Medulla oblongata (tissue), 1 donor: ENCODE measurements around the gene SDK2.
A peak's percentile ranks its signal among the peaks of the same experiment; 100 is the strongest.
"Not testable (repeated sequence)": the region's sequence is repeated elsewhere in the genome, so short reads cannot be mapped to it uniquely, and the experiment has no call there.

ENCODE experiments used
- DNase-seq: peaks from one replicate; pipeline ENCODE4 v3.0.0-alpha.2; 2015; ENCODE audit errors: extremely low spot score

SDK2 gene

DNA sequence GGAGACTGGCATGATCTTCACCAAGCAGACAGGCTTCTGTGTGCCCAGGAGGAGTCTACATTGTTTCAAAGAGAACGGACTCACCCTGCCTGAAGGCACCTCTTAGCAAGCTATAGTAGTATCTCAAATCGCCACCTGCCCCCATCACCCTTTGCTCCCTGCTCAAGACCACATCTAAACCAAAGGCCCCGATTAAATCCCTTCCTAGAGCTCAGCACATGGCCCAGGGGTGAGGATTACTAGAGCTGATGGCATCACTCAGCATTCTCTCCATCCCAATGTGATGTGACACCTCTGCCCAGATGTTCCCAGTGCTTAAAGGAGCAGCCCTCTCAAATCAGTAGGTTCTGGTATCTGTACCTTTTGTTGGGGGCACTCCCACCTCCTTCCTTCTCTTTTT lies 324.5 kb downstream of the SDK2 start:
- DNase-seq: no peak

GRCh38 chr17:73318836-73319235 lies 325.4 kb downstream of the SDK2 start:
- no peak for DNase-seq

DNA sequence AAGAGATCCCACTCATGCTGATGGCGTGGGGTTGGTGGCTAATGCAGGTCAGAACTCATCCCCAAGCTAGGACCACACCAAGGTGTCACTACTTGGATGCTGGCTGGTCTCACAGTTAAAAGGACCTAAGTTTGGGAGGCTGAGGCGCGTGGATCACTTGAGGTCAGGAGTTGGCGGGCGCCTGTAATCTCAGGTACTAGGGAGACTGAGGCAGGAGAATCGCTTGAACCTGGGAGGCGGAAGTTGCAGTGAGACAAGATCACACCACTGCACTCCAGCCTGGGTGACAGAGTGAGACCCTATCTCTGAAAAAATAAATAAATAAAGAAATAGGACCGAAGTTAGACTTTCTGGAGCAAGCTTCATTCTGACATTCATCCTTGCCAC lies 325.8 kb downstream of the SDK2 start:
- DNase-seq: no peak

DNA sequence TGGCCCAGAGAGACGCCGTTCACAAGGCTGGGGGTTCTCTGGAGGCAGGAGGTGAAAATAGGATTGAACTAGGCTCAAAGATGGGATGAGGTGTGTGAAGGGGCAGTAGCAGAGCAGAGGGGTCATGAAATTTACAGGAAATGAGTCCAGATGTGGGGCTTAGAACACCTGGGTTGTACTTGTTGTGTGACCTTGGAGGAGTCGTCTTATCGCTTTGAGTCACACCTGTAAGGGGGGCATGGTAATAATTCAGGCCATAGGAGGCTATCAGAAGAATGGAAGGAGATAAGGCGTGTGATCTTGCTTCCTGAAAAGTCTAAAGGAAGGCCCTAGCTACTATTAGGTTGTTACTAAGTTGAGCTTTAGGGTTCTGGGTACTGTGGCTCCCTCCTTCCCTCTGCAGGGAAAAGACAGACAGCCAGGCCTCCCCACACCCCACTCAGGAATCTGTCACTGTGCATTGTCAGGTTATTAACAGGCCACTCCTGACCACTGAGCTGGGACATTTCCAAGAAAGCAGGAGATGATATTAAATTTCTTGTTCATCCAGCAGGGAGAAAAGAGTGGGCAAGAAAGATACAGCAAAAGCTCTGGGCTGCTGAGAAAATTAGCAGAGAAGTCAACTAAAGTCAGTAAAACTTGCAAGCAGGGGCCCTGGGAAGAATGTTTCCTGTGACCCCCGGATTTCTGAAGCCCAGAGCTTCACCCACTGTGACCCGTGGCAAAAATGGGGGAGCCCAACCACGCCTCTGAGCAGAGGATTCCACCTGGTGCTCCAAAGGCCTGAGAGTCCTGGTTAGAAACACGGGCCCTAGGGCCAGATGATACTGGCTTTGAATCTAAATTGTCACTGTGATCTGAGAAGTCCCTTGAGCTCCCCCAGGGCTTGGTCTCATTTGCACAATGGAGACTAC lies 326.5 kb downstream of the SDK2 start:
- DNase-seq: no peak

DNA sequence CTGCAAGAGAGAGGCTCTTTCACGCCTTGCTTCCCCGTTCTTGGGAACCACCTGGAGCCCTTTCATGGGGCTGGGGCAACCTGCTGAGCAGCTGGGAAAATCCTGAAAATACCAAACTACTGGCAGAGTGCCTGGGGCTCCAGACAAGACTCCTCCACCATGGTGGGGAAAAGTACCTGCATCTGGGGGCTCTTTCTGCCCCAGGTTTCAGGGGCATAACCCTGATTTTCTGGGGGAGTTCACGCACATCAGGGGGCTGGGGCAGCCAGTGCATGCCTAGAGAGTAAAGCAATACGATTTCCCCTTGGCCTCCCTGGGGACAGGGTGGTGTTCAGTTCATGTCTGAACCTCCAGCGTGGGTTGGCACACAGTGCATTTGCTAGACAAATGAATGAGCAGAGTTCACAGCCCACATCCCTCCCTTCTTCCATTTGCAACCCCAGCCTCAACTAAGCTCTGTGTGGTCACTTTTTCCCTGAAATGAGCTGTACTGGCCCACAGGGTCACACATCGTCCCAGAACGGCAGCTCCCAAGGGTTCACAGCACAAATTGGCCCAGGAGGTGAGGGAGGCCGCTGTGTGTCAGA lies 327.2 kb downstream of the SDK2 start:
- no peak for DNase-seq

DNA sequence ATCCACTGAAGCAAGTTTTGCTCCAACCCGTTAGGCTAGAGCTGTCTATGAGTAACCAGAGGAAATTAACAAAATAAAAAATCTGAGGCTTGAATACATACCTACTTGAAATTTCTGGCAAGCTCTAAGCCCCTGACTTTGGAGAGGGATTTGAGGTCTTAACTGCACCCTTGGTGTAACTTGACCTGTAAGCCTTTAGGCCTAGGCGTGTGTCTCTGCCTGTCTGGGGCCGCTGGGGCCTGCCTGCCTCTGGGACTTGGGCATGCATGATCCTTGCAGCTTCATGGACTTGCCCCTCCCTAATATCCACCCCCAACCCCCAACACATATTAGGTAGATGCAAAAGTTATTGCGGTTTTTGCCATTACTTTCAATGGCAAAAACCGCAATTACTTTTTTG lies 328.8 kb downstream of the SDK2 start:
- no peak for DNase-seq

DNA sequence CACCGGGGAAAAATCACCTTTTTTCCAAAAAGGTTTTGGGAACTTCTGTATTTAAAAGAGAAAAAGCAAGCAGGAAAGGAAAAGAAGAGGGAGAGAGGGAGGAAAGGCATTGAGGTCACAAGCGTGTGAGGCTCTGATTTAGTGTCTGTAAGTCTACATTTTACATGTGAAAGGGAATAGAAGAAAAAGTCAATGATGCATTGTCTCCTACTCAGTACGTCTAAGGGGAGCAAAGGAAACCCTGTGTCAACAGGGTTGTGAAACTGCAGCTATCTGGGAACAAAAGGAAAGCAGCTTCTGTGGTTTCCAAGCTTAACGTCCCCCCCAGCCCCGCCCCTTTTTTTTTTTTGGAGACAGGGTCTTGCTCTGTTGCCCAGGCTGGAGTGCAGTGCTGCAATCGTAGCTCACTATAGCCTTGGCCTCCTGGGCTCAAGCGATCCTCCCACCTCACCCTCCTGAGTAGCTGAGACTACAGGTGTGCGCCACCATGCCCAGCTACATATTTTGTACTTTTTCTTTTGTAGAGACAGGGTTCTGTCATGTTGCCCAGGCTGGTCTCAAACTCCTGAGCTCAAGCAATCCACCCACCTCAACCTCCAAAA lies 330.6 kb downstream of the SDK2 start:
- no peak for DNase-seq

- not testable (repeated sequence) for DNase-seq
Measured at GRCh38 chr17:73312887-73313286, 331.4 kb downstream of the SDK2 start.

DNA sequence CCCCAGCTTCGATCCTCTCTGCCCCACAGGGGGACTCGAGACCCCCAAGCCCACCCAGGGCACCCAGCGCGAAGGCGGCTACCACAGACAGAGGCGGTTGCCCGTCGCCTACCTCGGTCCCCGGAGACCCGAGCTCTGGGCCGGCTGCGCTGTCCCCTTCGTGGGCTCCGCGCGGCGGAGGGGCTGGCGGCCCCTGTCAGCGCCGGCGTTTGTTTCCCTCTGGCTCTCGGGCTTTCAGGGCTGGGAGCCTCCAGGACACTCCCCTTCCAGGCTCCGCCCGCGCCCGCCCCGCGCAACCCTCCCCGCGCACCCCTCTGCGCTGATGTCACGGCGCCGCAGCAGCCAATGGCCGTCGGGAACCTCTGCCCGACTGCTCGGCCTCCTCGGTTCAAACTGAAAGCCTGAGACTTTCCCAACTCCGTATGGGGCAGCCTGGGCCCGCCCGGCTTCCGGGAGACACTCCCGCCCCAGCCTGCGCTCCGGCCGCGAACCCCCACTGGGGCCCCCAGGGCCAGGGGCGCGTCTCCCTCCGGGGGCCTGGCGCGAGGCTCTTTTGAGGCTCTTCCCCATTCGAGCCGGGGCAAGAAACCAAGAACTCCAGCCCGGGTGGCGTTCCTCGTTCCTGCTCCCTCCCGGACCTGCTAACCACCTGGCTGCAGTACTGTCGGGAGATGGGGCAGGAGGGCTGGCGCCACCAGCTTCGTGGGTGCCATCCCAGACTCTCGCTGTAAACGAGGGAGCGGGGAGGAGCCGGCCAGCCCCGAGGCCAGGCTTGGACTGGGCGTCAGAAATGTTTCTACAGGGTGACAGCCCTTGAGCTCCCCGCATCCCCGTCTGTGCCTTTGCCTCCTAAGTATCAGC lies 332.2 kb downstream of the SDK2 start, which contains the start of gene CDC42EP4:
CDC42EP4 (minus strand) TSS at position 221 of the 861 bp plus-strand sequence. CDS start 25,501 bp downstream, outside the sequence.
- peak; percentile 95 for DNase-seq

- DNase-seq: peak; percentile 19
Measured at GRCh38 chr17:73311428-73311780, 332.8 kb downstream of the SDK2 start.

- peak; percentile 26 for DNase-seq
Measured at GRCh38 chr17:73309727-73310596, 334.3 kb downstream of the SDK2 start.

DNA sequence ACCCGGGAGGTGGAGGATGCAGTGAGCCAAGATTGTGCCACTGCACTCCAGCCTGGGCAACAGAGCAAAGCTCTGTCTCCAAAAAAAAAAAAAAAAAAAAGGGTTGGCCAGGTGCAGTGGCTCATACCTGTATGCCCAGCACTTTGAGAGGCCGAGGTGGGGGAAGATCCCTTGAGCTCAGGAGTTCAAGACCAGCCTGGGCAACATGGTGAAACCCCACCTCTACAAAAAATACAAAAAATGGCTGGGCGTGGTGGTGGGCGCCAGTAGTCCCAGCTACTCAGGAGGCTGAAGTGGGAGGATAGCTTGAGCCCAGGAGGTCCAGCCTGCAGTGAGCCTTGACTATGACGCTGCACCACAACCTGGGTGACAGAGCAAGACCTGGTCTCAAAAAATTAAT lies 335.3 kb downstream of the SDK2 start:
- DNase-seq: not testable (repeated sequence)

DNA sequence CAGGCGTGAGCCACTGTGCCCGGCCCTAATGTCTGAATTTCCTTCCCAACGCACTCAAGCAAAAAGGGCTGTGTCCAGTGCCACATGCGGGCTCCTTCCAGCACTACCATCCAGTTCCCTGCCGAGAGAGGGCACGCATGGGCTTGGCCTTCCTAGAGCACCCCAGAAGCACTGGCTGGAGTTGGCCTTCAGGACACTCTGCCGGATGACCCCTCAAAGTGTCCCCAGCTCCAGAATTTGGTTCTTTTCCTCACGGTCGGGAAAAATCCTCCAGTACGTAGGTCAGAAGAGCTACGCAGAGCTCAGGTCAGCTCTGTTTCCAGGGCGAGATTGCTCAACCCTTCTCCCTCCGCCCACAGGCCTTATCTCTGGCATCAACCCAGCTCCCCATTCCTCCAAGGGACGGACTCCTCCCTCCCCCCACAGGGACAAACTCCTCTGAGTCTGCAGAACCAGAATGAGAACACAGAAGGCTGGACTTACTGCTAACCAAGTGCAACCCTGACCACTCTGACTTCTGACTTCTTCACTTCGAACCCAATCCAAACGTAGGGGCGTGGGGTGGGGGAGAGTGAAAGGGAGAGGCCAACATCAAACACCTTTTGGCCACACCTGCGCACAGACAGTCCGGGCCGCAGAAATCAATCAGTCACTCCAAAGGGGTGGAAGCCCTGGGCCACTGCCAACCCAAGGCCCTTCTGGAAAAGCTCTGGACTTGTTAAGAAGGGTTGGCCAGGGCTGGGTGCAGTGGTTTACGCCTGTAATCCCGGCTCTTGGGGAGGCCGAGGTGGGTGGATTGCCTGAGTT lies 336.0 kb downstream of the SDK2 start:
- DNase-seq: peak; percentile 27

DNA sequence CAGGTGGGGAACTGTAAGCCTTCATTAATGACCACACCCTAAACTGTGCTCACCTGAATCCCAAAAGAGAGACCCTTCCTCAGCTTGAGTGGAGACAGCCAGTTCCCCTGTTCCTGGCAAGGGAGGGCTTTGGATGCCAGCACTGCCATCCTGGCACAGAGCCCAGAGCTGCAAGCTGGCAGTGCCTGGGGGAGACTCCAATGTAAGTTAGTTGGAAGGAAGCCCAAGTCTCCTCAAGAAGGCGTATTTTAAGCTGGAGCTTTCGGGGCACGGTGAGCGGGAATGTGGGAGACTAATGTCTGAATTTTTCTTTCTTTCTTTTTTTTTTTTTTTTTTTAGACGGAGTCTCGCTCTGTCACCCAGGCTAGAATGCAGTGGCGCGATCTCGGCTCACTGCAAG lies 337.1 kb downstream of the SDK2 start:
- DNase-seq: peak; percentile 79

DNA sequence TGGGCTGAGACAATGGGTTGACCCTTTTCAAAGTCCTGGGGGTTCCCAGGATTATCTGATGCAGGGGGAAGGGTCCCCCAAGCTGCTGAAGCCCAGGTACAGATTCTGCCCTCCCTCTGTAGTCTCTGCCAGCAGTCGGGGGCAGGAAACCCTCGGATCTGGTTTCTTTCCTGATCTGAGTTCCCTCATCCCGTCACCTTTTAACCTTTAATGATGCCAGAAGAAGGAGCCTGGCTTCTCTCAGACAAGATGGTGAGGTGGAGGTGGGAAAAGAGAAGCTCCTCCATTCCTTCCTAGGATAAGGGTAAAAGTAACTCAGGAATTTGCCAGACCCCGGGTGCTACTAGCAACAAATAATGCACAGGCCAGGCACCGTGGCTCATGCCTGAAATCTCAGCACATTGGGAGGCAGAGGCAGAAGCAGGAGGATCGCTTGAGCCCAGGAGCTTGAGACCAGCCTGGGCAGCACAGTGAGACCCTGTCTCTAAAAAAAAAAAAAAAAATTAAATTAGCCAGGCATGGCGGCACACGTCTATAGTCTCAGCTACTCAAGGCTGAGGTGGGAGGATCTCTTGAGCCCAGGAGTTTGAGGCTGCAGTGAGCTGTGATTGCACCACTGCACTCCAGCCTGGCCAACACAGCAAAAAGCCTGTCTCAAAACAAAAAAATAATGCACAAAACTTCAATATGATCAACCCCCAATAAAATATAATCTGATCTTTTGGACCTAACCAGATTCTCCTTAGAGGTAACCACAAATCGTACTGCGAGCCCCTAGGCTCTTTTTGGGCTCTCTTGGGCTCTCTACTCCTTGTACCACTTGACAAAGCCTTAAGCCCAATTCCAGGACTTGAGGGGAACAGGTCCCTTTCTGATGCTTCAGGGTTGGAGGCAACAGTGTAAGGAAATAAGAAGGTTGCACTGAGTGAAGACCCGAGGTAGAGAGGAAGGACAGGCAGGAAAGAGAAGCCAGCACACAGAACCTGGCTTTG lies 338.1 kb downstream of the SDK2 start:
- no peak for DNase-seq

- DNase-seq: peak; percentile 31
Measured at GRCh38 chr17:73304971-73305812, 339.1 kb downstream of the SDK2 start.

DNA sequence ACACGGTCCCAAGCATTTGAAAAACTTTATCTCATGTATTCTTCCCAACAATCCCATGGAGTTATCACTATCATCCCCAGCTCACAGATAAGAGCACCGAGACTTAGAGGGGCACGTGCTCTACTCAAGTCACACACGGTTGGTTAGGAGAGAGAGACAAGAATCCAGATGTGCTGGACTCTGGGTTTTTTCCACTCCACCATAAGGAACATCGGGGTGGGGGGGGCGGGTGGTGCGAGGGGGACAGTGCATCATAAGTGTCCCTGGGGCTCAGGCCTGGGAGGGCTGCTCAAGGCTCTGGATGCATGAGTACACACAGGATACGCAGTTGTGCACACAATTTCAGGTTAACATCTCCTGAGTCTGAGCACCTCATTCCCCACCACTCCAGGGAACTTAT lies 339.8 kb downstream of the SDK2 start:
- DNase-seq: no peak

DNA sequence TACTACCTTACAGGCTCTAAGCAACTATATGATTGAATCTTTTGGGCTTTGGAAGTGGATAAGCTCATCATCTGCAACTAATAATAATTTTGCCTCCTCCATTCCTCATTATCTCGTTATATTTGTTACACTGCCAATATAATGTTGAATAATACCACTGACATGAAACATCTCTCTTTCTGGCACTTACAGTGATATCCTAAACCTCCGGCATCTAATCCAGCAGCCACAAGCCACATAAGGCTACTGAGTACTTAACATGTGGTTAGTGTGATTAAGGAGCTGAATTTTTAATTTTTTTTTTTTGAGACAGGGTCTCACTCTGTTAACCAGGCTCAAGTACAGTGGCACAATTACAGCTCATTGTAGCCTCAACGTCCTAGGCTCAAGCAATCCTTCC lies 342.1 kb downstream of the SDK2 start:
- no peak for DNase-seq
